ENCODE results near the gene ZNF785. TPM values are rescaled to one million over a fixed set of nuclear protein-coding genes. Genes with fewer than 3 reads are reported as not detected.

The ZNF785 gene
- total and polyA plus RNA-seq, 2 of the 13 experiments (the other 11 are each of a cell fraction or from before 2014, with no cell fraction given): 0.01 TPM; not detected in 1

DNA sequence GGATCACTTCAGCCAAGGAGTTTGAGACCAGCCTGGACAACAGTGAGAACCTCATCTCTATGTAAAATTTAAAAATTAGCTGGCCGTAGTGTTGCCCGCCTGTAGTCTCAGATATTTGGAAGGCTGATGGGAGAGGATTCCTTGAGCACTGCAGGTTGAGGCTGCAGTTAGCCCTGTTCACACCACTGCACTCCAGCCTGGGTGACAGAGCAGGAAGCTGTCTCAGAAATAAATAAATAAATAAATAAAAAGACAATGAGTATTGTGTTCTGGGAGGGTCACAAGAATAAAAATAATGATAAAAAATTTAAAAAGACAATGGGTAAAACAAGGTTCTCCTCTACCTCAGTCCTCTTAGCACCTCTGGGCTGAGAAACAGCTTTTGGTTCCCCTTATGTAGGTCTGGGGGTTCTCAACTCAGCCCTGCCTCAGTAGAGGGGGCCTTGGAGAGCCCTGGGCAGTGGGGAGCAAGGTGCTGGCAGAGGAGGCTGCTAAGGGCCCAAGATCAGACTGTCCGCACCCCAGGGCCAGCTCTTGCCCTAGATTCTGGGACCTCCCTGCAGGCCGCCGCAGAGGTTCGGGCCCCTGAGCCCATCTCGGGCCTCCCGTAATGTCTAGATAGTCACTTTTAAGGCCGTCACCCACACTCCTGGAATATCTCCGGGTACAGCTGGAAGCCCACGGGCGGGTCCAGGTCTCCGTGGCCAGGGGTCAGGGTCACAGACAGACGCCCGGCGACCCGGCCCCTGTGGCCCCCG lies 30.8 kb downstream of the ZNF785 start:
- intact Hi-C loops (cut with micrococcal nuclease; ENCODE audit: unreplicated experiment) (loop anchor here (5.0 kb wide), 1 partner anchor 43 kb away; no protein-coding TSS in a partner anchor), in situ Hi-C loops (cut with HindIII; ENCODE audit: extremely low pct_ligation_motif_present, low pct_unique_long_range_greater_than_20kb) (no loop called here)
- H2AFZ ChIP-seq (ENCODE audit: low read length): no peak overlapping the region
- BruUV-seq (replicated peaks): no TSS peak
- peaks cover 0 to 25% of the 10 kb centered on the region in 2 experiments; a peak in 4 of 5 replicates for H3K36me3 ChIP-seq (replicated peaks in 1 of 2; ENCODE audit: control insufficient read depth in 1 of 2, insufficient read depth in 2 of 2, low read length in 2 of 2)
- WGBS (ENCODE audit: low lambda C conversion rate): 98% methylated on average over 18 of the region's 18 CpGs
- H3K9ac ChIP-seq (ENCODE audit: insufficient read depth, low read depth, low read length): no peak overlapping the region
- H3K9me3 ChIP-seq (ENCODE audit: low read length): no peaks in the 10 kb centered on the region
- FAIRE-seq: no peak
- no peaks in the 10 kb centered on the region for H4K20me1 ChIP-seq (ENCODE audit: insufficient read depth, low read length)
- no peak for DNase-seq (ENCODE audit: low spot score)
- no peak for ATAC-seq
- no peak overlapping the region for H3K27ac ChIP-seq (ENCODE audit: extremely low read length, insufficient read depth, low read length)
- peaks cover 21% of the 10 kb centered on the region for H3K79me2 ChIP-seq (ENCODE audit: insufficient read depth, low read length)
- CTCF ChIA-PET (ENCODE audit: low intra/inter-chr PET ratio, low total read pairs): no interaction called here
- H3K4me3 ChIP-seq (replicated peaks in 1 of 3; ENCODE audit: insufficient read depth in 1 of 3, low read depth in 2 of 3, low read length in 3 of 3): no peak overlapping the region
- no peaks in the 10 kb centered on the region for H3K27me3 ChIP-seq (ENCODE audit: control insufficient read depth in 1 of 2, insufficient read depth in 2 of 2, low read length in 2 of 2)
- POLR2A ChIA-PET: interaction anchor here (0.8 to 1.5 kb wide), 4 partner anchors 17 to 125 kb away, joined by 3 to 7 read pairs (median 4); partner anchors contain the start of genes DCTPP1 and ZNF688
- peaks cover 50% of the 10 kb centered on the region for H3K4me1 ChIP-seq (ENCODE audit: insufficient read depth, low read length)
- no peak overlapping the region; the same call in 1 of the 2 replicates for H3K4me2 ChIP-seq (ENCODE audit: low read depth, low read length)
- 0 out of 2 replicates have a peak, but pooled peaks have one; percentile 10 for TF ChIP-seq ZC3H13 (CRISPR knock-in tag; IDR thresholded peaks at IDR 0.05)
- no peak for TF ChIP-seq ZNF510 (CRISPR knock-in tag; IDR thresholded peaks at IDR 0.05; ENCODE audit: low read depth)
- TF ChIP-seq ATF7-NPFF (CRISPR knock-in tag; IDR thresholded peaks at IDR 0.05; ENCODE audit: low read depth): no peak
- no peak for TF ChIP-seq RBAK (CRISPR knock-in tag; IDR thresholded peaks at IDR 0.05)
- TF ChIP-seq DNMT1 (CRISPR knock-in tag; IDR thresholded peaks at IDR 0.05): no peak
- no peak for TF ChIP-seq ZNF619 (CRISPR knock-in tag; IDR thresholded peaks at IDR 0.05)
- no peak for TF ChIP-seq CENPT (CRISPR knock-in tag; IDR thresholded peaks at IDR 0.05; ENCODE audit: low read depth)
- TF ChIP-seq FOXC1 (CRISPR knock-in tag; IDR thresholded peaks at IDR 0.05; ENCODE audit: borderline replicate concordance): no peak
- no peak for TF ChIP-seq TBP (CRISPR knock-in tag; IDR thresholded peaks at IDR 0.05)
- TF ChIP-seq SNAI1 (CRISPR knock-in tag; IDR thresholded peaks at IDR 0.05; ENCODE audit: borderline replicate concordance): no peak
- 0 out of 4 replicates have a peak, but pooled peaks of 1 of the 2 experiments have one; percentile 6 for TF ChIP-seq POLR2A (IDR thresholded peaks at IDR 0.05; ENCODE audit: insufficient read depth in 1 of 2, low read depth in 2 of 2, low read length in 2 of 2)
- TF ChIP-seq XBP1 (CRISPR knock-in tag; IDR thresholded peaks at IDR 0.05): no peak
- TF ChIP-seq, protein P1, sequence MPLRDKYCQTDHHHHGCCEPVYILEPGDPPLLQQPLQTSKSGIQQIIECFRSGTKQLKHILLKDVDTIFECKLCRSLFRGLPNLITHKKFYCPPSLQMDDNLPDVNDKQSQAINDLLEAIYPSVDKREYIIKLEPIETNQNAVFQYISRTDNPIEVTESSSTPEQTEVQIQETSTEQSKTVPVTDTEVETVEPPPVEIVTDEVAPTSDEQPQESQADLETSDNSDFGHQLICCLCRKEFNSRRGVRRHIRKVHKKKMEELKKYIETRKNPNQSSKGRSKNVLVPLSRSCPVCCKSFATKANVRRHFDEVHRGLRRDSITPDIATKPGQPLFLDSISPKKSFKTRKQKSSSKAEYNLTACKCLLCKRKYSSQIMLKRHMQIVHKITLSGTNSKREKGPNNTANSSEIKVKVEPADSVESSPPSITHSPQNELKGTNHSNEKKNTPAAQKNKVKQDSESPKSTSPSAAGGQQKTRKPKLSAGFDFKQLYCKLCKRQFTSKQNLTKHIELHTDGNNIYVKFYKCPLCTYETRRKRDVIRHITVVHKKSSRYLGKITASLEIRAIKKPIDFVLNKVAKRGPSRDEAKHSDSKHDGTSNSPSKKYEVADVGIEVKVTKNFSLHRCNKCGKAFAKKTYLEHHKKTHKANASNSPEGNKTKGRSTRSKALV (CRISPR knock-in tag; IDR thresholded peaks at IDR 0.05): no peak
- TF ChIP-seq HOXD1 (CRISPR knock-in tag; IDR thresholded peaks at IDR 0.05): no peak
- TF ChIP-seq, protein P2, sequence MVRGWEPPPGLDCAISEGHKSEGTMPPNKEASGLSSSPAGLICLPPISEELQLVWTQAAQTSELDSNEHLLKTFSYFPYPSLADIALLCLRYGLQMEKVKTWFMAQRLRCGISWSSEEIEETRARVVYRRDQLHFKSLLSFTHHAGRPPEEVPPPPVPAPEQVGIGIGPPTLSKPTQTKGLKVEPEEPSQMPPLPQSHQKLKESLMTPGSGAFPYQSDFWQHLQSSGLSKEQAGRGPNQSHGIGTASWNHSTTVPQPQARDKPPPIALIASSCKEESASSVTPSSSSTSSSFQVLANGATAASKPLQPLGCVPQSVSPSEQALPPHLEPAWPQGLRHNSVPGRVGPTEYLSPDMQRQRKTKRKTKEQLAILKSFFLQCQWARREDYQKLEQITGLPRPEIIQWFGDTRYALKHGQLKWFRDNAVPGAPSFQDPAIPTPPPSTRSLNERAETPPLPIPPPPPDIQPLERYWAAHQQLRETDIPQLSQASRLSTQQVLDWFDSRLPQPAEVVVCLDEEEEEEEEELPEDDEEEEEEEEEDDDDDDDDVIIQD (CRISPR knock-in tag; IDR thresholded peaks at IDR 0.05; ENCODE audit: low read depth): no peak
- TF ChIP-seq GFI1 (CRISPR knock-in tag; IDR thresholded peaks at IDR 0.05; ENCODE audit: borderline replicate concordance): no peak
- TF ChIP-seq, protein P3, sequence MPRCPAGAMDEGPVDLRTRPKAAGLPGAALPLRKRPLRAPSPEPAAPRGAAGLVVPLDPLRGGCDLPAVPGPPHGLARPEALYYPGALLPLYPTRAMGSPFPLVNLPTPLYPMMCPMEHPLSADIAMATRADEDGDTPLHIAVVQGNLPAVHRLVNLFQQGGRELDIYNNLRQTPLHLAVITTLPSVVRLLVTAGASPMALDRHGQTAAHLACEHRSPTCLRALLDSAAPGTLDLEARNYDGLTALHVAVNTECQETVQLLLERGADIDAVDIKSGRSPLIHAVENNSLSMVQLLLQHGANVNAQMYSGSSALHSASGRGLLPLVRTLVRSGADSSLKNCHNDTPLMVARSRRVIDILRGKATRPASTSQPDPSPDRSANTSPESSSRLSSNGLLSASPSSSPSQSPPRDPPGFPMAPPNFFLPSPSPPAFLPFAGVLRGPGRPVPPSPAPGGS (CRISPR knock-in tag; IDR thresholded peaks at IDR 0.05): 0 out of 2 replicates have a peak, but pooled peaks have one; percentile 31
- TF ChIP-seq, protein P4, sequence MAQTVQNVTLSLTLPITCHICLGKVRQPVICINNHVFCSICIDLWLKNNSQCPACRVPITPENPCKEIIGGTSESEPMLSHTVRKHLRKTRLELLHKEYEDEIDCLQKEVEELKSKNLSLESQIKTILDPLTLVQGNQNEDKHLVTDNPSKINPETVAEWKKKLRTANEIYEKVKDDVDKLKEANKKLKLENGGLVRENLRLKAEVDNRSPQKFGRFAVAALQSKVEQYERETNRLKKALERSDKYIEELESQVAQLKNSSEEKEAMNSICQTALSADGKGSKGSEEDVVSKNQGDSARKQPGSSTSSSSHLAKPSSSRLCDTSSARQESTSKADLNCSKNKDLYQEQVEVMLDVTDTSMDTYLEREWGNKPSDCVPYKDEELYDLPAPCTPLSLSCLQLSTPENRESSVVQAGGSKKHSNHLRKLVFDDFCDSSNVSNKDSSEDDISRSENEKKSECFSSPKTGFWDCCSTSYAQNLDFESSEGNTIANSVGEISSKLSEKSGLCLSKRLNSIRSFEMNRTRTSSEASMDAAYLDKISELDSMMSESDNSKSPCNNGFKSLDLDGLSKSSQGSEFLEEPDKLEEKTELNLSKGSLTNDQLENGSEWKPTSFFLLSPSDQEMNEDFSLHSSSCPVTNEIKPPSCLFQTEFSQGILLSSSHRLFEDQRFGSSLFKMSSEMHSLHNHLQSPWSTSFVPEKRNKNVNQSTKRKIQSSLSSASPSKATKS (CRISPR knock-in tag; IDR thresholded peaks at IDR 0.05): no peak
